ENCODE data around the gene TOPBP1. TPM values are rescaled to one million over a fixed set of nuclear protein-coding genes. Genes with fewer than 3 reads are reported as not detected.

TOPBP1 gene
- total and polyA plus RNA-seq, 2 of the 8 experiments (the other 6 are each of a cell fraction or from before 2014, with no cell fraction given) = 19.7 to 35.9 TPM

GRCh38 chr3:133589503-133589902 lies 72.2 kb downstream of the TOPBP1 start (continued):
- TF ChIP-seq USF2 (IDR thresholded peaks at IDR 0.05; ENCODE audit: low read length) (no peak), KDM4A (IDR thresholded peaks at IDR 0.05; ENCODE audit: low read depth, low read length, severe bottlenecking) (no peak), MAX (IDR thresholded peaks at IDR 0.05) (no peak), CREB1 (IDR thresholded peaks at IDR 0.05) (no peak)
- TF ChIP-seq, protein P1, sequence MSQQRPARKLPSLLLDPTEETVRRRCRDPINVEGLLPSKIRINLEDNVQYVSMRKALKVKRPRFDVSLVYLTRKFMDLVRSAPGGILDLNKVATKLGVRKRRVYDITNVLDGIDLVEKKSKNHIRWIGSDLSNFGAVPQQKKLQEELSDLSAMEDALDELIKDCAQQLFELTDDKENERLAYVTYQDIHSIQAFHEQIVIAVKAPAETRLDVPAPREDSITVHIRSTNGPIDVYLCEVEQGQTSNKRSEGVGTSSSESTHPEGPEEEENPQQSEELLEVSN (IDR thresholded peaks at IDR 0.05) = no peak

All from H1 (cell line).